ENCODE measurements around the gene NME1.

NME1 gene

DNA sequence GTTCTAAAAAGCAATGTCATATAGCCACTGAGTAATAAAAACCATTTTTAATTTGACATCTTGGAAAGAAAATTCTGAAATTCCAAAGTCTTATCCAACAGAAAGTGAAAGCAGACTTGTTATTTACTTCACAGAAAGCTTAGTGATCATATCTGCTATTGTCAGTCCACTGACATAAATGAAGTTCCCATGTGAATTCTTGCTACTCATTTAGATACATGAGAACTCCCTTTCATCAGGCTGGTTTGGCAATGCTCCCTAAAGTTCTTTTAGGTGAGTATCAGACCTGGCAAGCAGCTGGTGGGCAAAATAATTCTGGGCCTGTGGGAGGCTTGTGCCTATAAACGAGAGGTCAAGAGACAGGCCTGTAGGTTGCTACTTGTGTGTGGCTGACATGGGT lies 36.3 kb downstream of the NME1 start:
- DNase-seq (ENCODE audit: low read depth), result no peak

GRCh38 chr17:51191895-51192294 lies 38.5 kb downstream of the NME1 start:
- no peak for DNase-seq (ENCODE audit: low read depth)

DNA sequence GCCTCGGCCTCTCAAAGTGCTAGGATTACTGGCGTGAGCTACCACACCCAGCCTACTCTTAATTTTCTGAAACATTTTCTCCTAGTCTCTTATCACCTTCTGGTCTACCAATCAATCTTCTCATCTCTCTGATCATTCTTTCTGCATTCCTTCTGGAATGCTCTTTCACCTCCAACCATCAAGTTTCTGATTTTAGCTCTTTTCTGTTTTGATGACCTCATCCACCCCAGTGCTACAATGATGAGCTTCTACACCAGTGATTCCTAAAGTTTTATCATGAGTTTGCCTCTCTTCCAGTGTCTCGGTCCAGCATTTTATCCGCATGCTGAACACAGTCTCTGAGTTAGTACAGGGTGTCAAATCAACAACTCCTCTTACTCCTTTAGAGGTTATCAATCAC lies 44.4 kb downstream of the NME1 start:
- no peak for DNase-seq (ENCODE audit: low read depth)

- DNase-seq (ENCODE audit: low read depth), result no peak
Observed at GRCh38 chr17:51200295-51200694, 46.9 kb downstream of the NME1 start.

GRCh38 chr17:51200846-51201245 lies 47.5 kb downstream of the NME1 start:
- no peak for DNase-seq (ENCODE audit: low read depth)

GRCh38 chr17:51203838-51204237 lies 50.5 kb downstream of the NME1 start:
- DNase-seq (ENCODE audit: low read depth), result no peak

All from GM04503 (cell line).